Hair follicle dermal papilla cell (primary cell): ENCODE results near the gene LRRIQ1. TPM values are rescaled to one million over a fixed set of nuclear protein-coding genes. Genes with fewer than 3 reads are reported as not detected.

Experiments
- total RNA-seq: library from RNA; depleted of rRNA; stranded (reverse); fragments of >200 nt; gene quantifications from 2 replicates; pipeline ENCODE4 v1.2.3, GENCODE V29; 2012

Gene LRRIQ1, protein sequence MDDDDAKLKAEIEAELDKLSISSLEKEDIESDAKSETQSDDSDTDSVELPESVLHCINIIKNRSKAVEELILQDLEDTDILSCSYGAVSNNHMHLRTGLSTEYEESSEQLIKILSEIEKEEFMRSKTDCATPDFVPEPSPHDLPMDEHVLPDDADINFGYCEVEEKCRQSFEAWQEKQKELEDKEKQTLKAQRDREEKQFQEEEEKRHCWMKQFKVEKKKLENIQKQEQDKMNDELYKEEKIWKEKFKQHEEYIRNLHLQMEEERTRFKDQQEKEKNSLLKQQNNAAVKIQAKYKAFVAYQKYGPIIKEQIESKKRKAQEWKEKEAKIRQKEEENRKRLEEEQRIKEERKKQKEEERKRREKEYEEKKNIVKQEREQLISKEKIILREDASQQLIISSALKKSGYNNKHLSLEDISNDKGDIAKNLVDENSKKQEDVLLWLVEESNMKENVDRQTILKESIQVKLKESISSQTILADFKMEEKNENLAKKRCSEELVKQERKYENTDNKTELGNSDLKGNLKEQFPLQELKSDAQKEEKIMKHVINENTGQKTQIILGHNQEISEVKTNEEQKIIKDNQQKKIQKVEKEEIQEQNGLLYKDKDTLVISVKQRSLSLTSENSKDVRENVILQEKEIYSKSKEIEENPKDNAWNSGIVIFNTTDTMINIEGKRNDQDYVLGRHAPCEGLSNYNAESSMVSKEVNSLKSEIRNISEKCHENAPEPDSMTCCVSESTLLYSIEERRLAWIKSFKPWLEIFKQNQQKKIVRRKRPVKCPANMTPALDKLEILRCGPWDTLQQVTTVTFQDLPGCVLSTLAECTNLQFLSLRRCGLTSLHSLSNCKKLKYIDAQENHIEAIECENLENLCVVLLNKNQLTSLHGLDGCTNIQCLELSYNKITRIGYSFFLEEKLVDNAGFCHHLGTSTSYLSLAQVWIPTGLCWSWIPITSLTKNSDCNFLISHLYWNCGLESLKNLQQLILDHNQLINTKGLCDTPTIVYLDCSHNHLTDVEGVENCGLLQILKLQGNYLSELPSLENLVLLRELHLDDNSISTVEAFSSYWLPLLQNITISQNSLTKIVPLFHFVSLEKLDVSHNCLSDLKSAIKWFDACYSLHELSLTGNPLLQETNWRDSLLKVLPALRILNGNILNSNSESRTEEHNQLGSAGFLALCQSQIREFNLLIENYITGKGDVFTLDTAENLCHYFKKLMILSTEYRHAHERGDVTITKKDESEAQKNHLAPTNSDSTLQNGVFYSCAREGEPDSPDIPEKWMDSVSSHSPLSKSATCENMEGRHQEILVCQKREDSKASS (N-terminal part only)
- total RNA-seq: 0.16 and 1.1 TPM in 2 replicates

DNA sequence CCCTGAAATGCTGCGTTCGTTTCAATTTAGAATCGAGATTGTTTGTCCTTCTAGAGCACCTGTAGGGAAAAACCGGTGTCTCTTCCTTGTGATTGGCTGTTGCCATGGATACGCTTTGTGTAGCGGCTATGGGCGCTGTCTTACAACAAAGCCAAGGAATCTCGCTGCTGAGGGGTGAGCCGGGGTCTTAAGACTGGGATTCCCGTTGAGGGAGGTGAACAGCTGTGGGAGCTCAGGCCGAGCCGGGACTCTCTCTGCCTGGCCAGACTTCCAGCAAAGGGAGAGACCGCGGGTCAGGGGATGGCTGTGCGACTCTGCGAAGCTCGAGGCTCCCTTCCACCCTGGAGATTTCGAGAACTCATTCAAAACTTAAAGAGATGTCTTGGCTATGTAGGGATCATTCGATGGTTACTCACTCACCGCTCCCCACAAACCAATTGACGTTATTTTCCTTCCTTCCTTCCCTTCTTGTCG is at the start of gene LRRIQ1, which contains the start of gene TSPAN19:
TSS of gene LRRIQ1 (plus strand) at position 118 of the 474 bp plus-strand sequence. CDS start 1,826 bp downstream, outside the sequence.
TSS of gene TSPAN19 (minus strand) at position 44 of the 474 bp plus-strand sequence. CDS start 6,331 bp downstream, outside the sequence.

DNA sequence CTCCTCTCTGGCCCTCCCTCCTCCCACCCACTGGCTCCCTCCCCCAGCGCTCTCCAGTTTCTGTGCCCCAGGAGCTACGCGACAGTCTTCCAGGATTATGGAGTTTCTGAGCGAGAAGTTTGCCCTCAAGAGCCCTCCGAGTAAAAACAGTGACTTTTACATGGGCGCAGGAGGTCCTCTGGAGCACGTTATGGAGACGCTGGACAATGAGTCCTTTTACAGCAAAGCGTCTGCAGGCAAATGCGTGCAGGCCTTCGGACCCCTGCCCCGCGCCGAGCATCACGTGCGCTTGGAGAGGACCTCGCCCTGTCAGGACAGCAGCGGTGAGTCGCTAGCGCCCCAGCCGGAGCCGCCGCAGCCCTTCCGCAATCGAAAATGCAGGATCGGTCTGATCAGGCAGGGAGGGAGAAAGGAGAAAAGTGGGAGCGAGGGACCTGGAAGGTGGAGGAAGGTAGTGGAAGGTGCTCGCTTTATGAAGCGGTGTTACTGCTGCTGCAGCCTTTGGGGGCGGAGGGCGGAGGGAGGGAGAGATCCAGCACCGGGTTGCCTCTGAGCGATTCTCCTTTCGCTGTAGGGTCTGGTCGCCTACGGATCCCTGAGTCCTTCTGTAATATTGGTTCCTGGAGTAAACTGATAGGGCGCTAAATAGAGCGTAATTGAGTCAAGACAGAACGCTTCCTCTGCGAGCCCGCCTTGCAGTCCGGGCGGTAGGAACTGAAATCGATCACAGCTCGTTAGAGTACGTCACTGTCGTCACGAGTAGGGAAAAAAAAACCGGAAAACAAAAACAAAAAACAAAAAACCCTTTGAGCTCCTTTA is 244.2 kb downstream of the LRRIQ1 start, which contains the start of gene ALX1:
TSS of gene ALX1 (plus strand) at position 56 of the 819 bp plus-strand sequence. CDS start at position 98, 42 bp downstream.

Other genes with a start within 250 kb of the LRRIQ1 start
- gene SLC6A15, start 123.6 kb upstream of the LRRIQ1 start, total RNA-seq: 10.8 and 13.8 TPM in 2 replicates
- gene TSPAN19, start 74 bp upstream of the LRRIQ1 start, total RNA-seq: not detected in 2 replicates
- gene ALX1, start 243.9 kb downstream of the LRRIQ1 start, total RNA-seq: 0.16 TPM in 1 of 2 replicates, not detected in the other